Thoracic aorta (tissue), 2 donors: ENCODE measurements around the gene SENP2. TPM values are rescaled to one million over a fixed set of nuclear protein-coding genes. Genes with fewer than 3 reads are reported as not detected.
A peak's percentile ranks its signal among the peaks of the same experiment; 100 is the strongest.
"Not testable (repeated sequence)": the region's sequence is repeated elsewhere in the genome, so short reads cannot be mapped to it uniquely, and the experiment has no call there.

Experiments
- ATAC-seq: fragments of 150-250 bp; one replicate; pipeline ENCODE4 v1.8.0; 2017; ENCODE audit warnings: low read depth; ENCODE audit not compliant: insufficient number of reproducible peaks, low FRiP score
- DNase-seq: peaks from one replicate; pipeline ENCODE4 v3.0.0-alpha.2; 2020; ENCODE audit warnings: low spot score
- H3K27ac ChIP-seq, 2 donors: fragments of 200-600 bp; sonication (generic); 1 replicate in 1 of 2; 2 replicates in 1 of 2; pipeline ENCODE4 v1.5.1; 2016; ENCODE audit warnings: mild to moderate bottlenecking in 2 of 2, moderate library complexity in 2 of 2
- H3K27me3 ChIP-seq: fragments of 200-600 bp; sonication (generic); replicated peaks from 2 replicates; pipeline ENCODE4 v1.6.0; 2016; ENCODE audit warnings: mild to moderate bottlenecking; ENCODE audit not compliant: insufficient read depth
- H3K36me3 ChIP-seq: fragments of 200-600 bp; sonication (generic); one replicate; pipeline ENCODE4 v1.5.1; 2016
- H3K4me1 ChIP-seq, 2 donors: fragments of 200-600 bp; sonication (generic); 1 replicate in 1 of 2; 2 replicates in 1 of 2; pipeline versions ENCODE4 v1.5.1 to v1.6.0; 2016; ENCODE audit warnings: low read depth in 2 of 2, mild to moderate bottlenecking in 1 of 2; ENCODE audit not compliant: control insufficient read depth in 1 of 2
- H3K4me3 ChIP-seq: fragments of 200-600 bp; sonication (generic); 2 replicates; pipeline ENCODE4 v1.5.1; 2016; ENCODE audit warnings: mild to moderate bottlenecking
- H3K9me3 ChIP-seq: fragments of 200-600 bp; sonication (generic); 2 replicates; pipeline ENCODE4 v1.5.1; 2016
- total RNA-seq, 2 donors: library from RNA; depleted of rRNA; stranded (reverse); fragments of >200 nt; gene quantifications; one replicate each; pipeline versions ENCODE4 v1.1.0 to v1.2.3, GENCODE V29; 2016
- TF ChIP-seq, protein P1 (sequence below): fragments of 200-600 bp; sonication (generic); IDR thresholded peaks from one replicate; pipeline ENCODE4 v1.5.1; 2019; ENCODE audit warnings: antibody characterized with exemption

SENP2 gene
- total RNA-seq, 2 donors from 2014 or later, result 23.2 to 49.0 TPM

DNA sequence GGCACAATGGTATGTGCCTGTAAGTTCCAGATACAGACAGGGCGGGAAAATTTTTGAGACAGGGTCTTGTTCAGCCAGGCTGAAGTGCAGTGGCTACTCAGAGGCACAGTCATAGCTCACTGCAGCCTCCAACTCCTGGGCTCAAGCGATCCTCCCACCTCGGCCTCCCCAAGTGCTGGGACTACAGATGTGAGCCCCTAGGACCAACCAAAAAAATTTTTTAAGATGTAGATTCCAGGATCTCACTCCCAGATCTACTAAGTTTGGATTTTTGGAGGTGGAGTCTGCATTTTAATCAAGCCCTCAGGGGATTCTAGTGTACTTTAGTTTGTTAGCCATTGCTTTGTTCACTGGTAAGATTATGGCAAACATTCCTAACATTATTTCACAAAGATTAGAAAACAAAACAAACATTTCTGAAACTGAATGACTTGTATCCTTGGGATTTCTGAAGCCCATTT lies 36.4 kb upstream of the SENP2 start:
- H3K4me1 ChIP-seq, result peaks cover 9 to 19% of the 10 kb centered on the region in 2 donors
- H3K36me3 ChIP-seq, result no peaks in the 10 kb centered on the region
- H3K27me3 ChIP-seq, result no peaks in the 10 kb centered on the region
- H3K4me3 ChIP-seq, result peak overlapping the region; percentile 29
- no peak for ATAC-seq
- no peaks in the 10 kb centered on the region for H3K9me3 ChIP-seq
- DNase-seq, result no peak
- H3K27ac ChIP-seq, result peak overlapping the region; percentile 53 to 59
- TF ChIP-seq, protein P1, sequence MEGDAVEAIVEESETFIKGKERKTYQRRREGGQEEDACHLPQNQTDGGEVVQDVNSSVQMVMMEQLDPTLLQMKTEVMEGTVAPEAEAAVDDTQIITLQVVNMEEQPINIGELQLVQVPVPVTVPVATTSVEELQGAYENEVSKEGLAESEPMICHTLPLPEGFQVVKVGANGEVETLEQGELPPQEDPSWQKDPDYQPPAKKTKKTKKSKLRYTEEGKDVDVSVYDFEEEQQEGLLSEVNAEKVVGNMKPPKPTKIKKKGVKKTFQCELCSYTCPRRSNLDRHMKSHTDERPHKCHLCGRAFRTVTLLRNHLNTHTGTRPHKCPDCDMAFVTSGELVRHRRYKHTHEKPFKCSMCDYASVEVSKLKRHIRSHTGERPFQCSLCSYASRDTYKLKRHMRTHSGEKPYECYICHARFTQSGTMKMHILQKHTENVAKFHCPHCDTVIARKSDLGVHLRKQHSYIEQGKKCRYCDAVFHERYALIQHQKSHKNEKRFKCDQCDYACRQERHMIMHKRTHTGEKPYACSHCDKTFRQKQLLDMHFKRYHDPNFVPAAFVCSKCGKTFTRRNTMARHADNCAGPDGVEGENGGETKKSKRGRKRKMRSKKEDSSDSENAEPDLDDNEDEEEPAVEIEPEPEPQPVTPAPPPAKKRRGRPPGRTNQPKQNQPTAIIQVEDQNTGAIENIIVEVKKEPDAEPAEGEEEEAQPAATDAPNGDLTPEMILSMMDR, result no peak

DNA sequence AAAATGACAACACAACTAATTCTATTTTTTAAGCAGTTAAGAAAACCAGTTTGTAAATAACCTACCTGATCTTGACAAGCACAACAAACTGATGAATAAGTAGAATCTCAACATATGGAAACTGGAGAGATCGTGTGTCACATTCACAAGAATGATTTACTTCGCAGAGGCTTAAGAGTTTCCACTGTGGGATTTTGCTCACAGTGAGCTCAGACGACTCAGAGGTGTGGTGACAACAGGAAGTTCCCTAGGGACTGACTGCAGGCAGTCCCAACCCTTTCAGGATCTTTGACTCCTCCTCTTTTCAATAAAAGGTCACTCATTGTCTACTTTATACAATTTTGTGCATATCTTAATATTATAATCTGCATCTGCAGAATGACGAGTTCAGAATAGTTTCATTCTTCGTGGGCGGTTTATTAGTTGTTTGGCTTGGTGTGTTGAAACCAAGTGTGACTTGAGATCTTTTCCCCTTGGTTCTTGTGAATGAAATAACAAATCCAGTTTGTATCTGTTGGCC lies 33.7 kb upstream of the SENP2 start, which contains the start of gene LIPH:
TSS of gene LIPH (minus strand) at position 231 of the 520 bp plus-strand sequence. CDS start at position 114, 117 bp downstream.
- DNase-seq, result no peak
- Histone ChIP-seq H3K9me3 (no peaks in the 10 kb centered on the region), H3K27ac (no peak within 1 kb of the TSS), H3K27me3 (no peaks in the 10 kb centered on the region), H3K4me1 (peaks cover 9 to 19% of the 10 kb centered on the region in 2 donors), H3K36me3 (no peaks in the 10 kb centered on the region), H3K4me3 (peak within 1 kb of the TSS; percentile 46)
- TF ChIP-seq, protein P1, result no peak
- no peak for ATAC-seq

DNA sequence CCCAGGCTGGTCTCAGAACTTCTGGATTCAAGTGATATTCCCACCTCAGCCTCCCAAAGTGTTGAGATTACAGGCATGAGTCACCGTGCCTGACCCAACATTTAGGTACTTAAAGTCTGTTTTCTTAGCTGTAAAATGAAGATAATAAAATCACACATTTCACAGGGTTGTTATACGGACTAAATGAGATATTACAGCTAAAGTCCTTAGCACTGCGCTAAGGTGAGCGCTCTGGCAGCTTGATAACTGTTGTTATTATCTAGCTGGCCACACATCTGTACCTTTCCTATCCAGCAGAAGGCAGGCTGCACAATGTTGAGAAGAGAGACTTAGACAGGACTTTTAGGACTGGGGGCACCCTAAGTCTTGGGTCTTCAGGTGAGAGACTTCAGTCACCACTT lies 31.0 kb upstream of the SENP2 start:
- H3K9me3 ChIP-seq, result no peaks in the 10 kb centered on the region
- no peak overlapping the region for H3K4me3 ChIP-seq
- ATAC-seq, result no peak
- peaks cover 2% of the 10 kb centered on the region in 2 donors for H3K4me1 ChIP-seq
- no peak overlapping the region for H3K27ac ChIP-seq
- no peak for DNase-seq
- H3K27me3 ChIP-seq, result no peaks in the 10 kb centered on the region
- TF ChIP-seq, protein P1, result no peak
- H3K36me3 ChIP-seq, result no peaks in the 10 kb centered on the region

DNA sequence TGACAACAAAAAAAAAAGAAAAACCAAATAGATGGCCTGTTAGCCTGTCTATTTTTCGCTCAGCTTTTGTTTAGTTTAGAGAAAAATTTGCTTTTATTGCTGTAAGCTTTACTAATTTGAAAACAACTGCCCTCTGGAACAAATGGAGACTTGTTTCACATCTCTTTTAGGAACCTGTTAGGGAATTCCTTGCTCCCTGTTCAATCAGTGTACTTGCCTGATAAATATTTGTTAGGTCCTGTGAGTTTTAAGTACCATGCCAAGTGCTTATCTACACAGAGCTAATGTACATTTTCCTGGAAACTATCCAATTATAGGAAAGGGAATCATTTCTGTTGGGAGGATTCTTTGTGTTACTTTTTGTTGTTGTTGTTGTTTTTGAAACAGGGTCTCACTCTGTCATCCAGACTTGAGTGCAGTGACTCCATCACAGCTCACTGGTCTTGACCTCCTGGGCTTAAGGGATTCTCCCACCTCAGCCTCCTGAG lies 30.2 kb upstream of the SENP2 start:
- ATAC-seq (no peak), DNase-seq (no peak)
- Histone ChIP-seq H3K27me3 (no peaks in the 10 kb centered on the region), H3K27ac (no peak overlapping the region), H3K4me3 (no peak overlapping the region), H3K36me3 (no peaks in the 10 kb centered on the region), H3K9me3 (no peaks in the 10 kb centered on the region), H3K4me1 (no peaks in the 10 kb centered on the region)
- TF ChIP-seq, protein P1, result no peak

DNA sequence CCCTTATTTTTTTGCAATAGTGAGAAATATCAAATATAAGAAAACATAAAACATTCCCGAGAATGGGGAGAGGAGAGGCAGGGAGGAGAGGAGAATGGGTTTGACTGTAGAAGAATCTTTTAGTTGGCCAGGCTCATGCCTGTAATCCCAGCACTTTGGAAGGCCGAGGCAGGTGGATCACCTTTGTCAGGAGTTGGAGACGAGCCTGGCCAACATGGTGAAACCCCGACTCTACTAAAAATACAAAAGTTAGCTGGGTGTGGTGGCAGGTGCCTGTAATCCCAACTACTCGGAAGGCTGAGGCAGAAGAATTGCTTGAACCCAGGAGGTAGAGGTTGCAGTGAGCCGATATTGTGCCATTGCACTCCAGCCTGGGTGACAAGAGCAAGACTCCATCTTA lies 29.5 kb upstream of the SENP2 start:
- not testable (repeated sequence) for H3K9me3 ChIP-seq, ATAC-seq, H3K4me1 ChIP-seq, H3K27ac ChIP-seq, H3K36me3 ChIP-seq, DNase-seq, H3K4me3 ChIP-seq, H3K27me3 ChIP-seq

DNA sequence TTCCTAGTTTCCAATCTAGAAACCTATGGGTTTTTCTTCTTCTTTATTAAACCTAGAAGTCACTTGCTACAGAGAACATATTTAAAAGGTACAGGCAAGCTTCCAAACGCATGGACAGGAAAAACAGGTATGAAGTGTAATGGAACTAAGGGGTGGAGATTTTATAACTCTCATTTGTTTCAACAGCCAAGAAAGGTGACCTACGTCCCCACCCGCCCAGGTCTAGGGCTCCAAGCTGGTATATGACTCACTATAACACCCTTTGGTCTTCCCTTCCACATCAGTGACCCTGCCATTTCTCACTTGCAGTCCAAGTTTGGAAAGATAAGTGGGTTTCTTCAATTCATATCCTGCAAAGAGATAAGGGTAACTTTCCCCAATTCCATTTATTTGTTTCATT lies 27.7 kb upstream of the SENP2 start:
- no peaks in the 10 kb centered on the region for H3K36me3 ChIP-seq
- no peaks in the 10 kb centered on the region for H3K9me3 ChIP-seq
- no peak overlapping the region for H3K27ac ChIP-seq
- DNase-seq, result no peak
- no peaks in the 10 kb centered on the region for H3K27me3 ChIP-seq
- H3K4me3 ChIP-seq, result no peak overlapping the region
- H3K4me1 ChIP-seq, result no peaks in the 10 kb centered on the region
- TF ChIP-seq, protein P1, result no peak
- ATAC-seq, result no peak
